HCT116 (cell line): ENCODE data around the gene THBS3. TPM values are rescaled to one million over a fixed set of nuclear protein-coding genes. Genes with fewer than 3 reads are reported as not detected.
A peak's percentile ranks its signal among the peaks of the same experiment; 100 is the strongest.

Experiments
- ATAC-seq: fragments of 200-7000 bp; cut with Tn5 transposase; 2 replicates; pipeline ENCODE4 v1.9.1; 2020; ENCODE audit warnings: mild to moderate bottlenecking, moderate library complexity
- BruUV-seq: library from RNA; stranded (reverse); fragments of 400-500 nt; replicated peaks from 2 replicates; lab custom pipeline; 2021; lab: Mats Ljungman, UMichigan
- CTCF ChIA-PET: fragments of 300-600 bp; sonication (Branson Sonifier 250); formaldehyde crosslinking; loops from one replicate; lab custom pipeline; 2021; ENCODE audit warnings: antibody characterized with exemption; lab: Charles Lee
- POLR2A ChIA-PET: fragments of 300-600, 350-600 bp; sonication (Branson Sonifier 250); formaldehyde crosslinking; loops from one replicate; lab custom pipeline; 2021; ENCODE audit warnings: antibody characterized with exemption; lab: Charles Lee
- RAD21 ChIA-PET, 2 experiments: fragments of 300-600 bp; sonication (Branson Sonifier 250); formaldehyde crosslinking; loops; one replicate each; lab custom pipeline; 2023; ENCODE audit warnings: low total read pairs in 2 of 2; ENCODE audit not compliant: uncharacterized antibody in 2 of 2, unreplicated experiment in 2 of 2, low non-redundant PET in 1 of 2; lab: Charles Lee
- DNase-seq: peaks from one replicate; pipeline ENCODE4 v3.0.0-alpha.2; 2010; ENCODE audit warnings: low read depth, low spot score
- H2AFZ ChIP-seq: fragments of 200-600 bp; shearing (Covaris generic), sonication (generic); 2 replicates; pipeline ENCODE4 v1.6.1; 2017; ENCODE audit warnings: low read depth, mixed run types, mixed read lengths, antibody characterized with exemption, low read length; ENCODE audit not compliant: poor library complexity, severe bottlenecking
- H3K27ac ChIP-seq: 2 replicates; pipeline ENCODE4 v1.5.1; 2012; ENCODE audit warnings: low read depth, low read length
- H3K27me3 ChIP-seq: fragments of 200-600 bp; sonication (generic); 2 replicates; pipeline ENCODE4 v1.6.1; 2016; ENCODE audit warnings: mixed run types, low read length, mixed read lengths; ENCODE audit not compliant: insufficient read depth
- H3K36me3 ChIP-seq, 2 experiments: fragments of 200-500 bp in 1 of 2; fragments of 200-600 bp in 1 of 2; sonication (Bioruptor generic) in 1 of 2; sonication (generic) in 1 of 2; 2 replicates each; pipeline versions ENCODE4 v1.5.1 to v1.6.1; 2014 to 2016; ENCODE audit warnings: low read length in 2 of 2, inconsistent platforms in 1 of 2, mixed read lengths in 1 of 2, mixed run types in 1 of 2; ENCODE audit not compliant: insufficient read depth in 2 of 2, control insufficient read depth in 1 of 2
- H3K4me1 ChIP-seq, 2 experiments: fragments of 200-600 bp in 1 of 2; sonication (generic) in 1 of 2; 2 replicates each; pipeline versions ENCODE4 v1.5.1 to v1.6.1; 2012 to 2017; ENCODE audit warnings: low read length in 2 of 2, inconsistent platforms in 1 of 2, mild to moderate bottlenecking in 1 of 2, mixed read lengths in 1 of 2, mixed run types in 1 of 2, moderate library complexity in 1 of 2; ENCODE audit not compliant: insufficient read depth in 2 of 2, control insufficient read depth in 1 of 2
- H3K4me2 ChIP-seq: fragments of 200-600 bp; sonication (generic); 2 replicates; pipeline ENCODE4 v1.6.1; 2017; ENCODE audit warnings: mixed run types, low read length, mixed read lengths
- H3K4me3 ChIP-seq, 2 experiments: fragments of 200-600 bp in 1 of 2; sonication (generic) in 1 of 2; replicated peaks in 1 of 2; 2 replicates each; pipeline ENCODE4 v1.5.1; 2011 to 2016; ENCODE audit warnings: low read length in 2 of 2, control low read depth in 1 of 2, low read depth in 1 of 2, mild to moderate bottlenecking in 1 of 2, mixed read lengths in 1 of 2, mixed run types in 1 of 2
- H3K79me2 ChIP-seq: fragments of 200-600 bp; sonication (generic); 2 replicates; pipeline ENCODE4 v1.6.1; 2017; ENCODE audit warnings: mild to moderate bottlenecking, mixed run types, low read length, moderate library complexity, mixed read lengths; ENCODE audit not compliant: insufficient read depth
- H3K9ac ChIP-seq: fragments of 200-600 bp; sonication (generic); 2 replicates; pipeline ENCODE4 v1.6.1; 2016; ENCODE audit warnings: low read length, mixed read lengths
- H3K9me2 ChIP-seq: fragments of 200-600 bp; sonication (generic), shearing (Covaris generic); 2 replicates; pipeline ENCODE4 v1.6.1; 2017; ENCODE audit warnings: mixed run types, mild to moderate bottlenecking, moderate library complexity; ENCODE audit not compliant: insufficient read depth
- H3K9me3 ChIP-seq, 2 experiments: fragments of 200-500 bp in 1 of 2; fragments of 200-600 bp in 1 of 2; sonication (Bioruptor generic) in 1 of 2; sonication (generic) in 1 of 2; 2 replicates each; pipeline ENCODE4 v1.6.1; 2014 to 2017; ENCODE audit warnings: low read length in 2 of 2, mixed read lengths in 2 of 2, inconsistent platforms in 1 of 2, low read depth in 1 of 2, mild to moderate bottlenecking in 1 of 2, mixed run types in 1 of 2, moderate library complexity in 1 of 2; ENCODE audit not compliant: control insufficient read depth in 1 of 2, insufficient read depth in 1 of 2
- H4K20me1 ChIP-seq: fragments of 200-600 bp; sonication (generic), shearing (Covaris generic); 2 replicates; pipeline ENCODE4 v1.6.1; 2017; ENCODE audit warnings: mixed run types, mild to moderate bottlenecking, moderate library complexity; ENCODE audit not compliant: insufficient read depth
- FOSL1 ChIP-seq: IDR thresholded peaks from 2 replicates; pipeline ENCODE4 v1.6.1; 2012; ENCODE audit warnings: low read depth
- SRF ChIP-seq: IDR thresholded peaks from 2 replicates; pipeline ENCODE4 v1.6.1; 2012; ENCODE audit warnings: low read depth
- TCF7L2 ChIP-seq: IDR thresholded peaks from 2 replicates; pipeline ENCODE4 v1.7.0; 2011; ENCODE audit warnings: borderline replicate concordance, inconsistent platforms; ENCODE audit not compliant: insufficient read depth, insufficient read length; ENCODE audit errors: extremely low read depth
- ZBTB33 ChIP-seq: IDR thresholded peaks from 2 replicates; pipeline ENCODE4 v1.6.1; 2011; ENCODE audit warnings: mild to moderate bottlenecking, low read length, moderate library complexity; ENCODE audit not compliant: insufficient replicate concordance; ENCODE audit errors: extremely low read depth
- intact Hi-C: fragments of 100-400 bp; cut with micrococcal nuclease; formaldehyde crosslinking; loops from 2 replicates; pipeline ENCODE4 v1.10.0; 2022
- total RNA-seq: library from RNA; stranded (reverse); gene quantifications from one replicate; pipeline ENCODE4 v1.2.1, GENCODE V29; 2021; ENCODE audit not compliant: unreplicated experiment

Gene THBS3
- total RNA-seq, 1 experiment from 2014 or later, result 15.9 TPM

DNA sequence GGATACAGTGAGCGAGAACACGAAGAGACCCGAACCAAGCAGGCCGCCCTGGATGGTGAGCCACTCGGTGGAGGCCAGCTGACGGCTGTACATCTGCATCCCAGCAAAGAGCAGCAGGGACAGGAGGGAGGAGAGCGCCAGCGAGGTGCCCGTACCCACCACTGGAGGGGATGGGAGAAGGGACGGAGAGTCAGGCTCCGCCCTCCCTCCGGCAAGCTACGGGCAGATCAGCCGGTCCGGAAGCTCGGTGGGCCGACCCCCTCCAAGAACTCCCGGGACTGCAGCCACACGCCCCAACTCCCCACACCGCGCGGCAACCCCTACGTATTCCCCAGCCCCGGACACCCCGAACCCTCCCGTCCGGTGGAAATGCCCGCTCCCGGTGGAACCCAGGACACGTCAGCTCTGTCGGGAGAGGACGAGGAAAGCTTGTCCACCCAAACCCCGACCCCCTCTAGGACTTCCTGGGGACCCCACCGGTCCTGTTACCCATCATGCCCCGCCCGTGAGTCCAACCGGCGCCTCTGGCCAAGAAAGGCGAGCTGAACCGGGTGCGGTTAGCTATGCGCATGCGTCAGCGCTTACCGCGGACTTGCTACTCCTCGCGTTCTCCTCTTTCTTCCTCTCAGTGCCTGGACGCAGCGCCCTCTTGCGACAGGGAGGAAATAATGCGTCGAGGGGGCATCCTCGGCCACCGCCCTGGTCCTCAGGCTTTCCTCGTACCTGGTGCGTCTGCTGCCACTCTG is 34.8 kb downstream of the THBS3 start, which contains the start of gene KRTCAP2 (continued):
- TF ChIP-seq ZBTB33, result peak; percentile 69

- no peak for DNase-seq
- Histone ChIP-seq H3K27me3 (no peaks in the 10 kb centered on the region), H3K9me2 (no peaks in the 10 kb centered on the region), H3K4me1 (peaks cover 9 to 49% of the 10 kb centered on the region in 2 experiments; a peak in 3 of 4 replicates), H3K79me2 (peaks cover 25% of the 10 kb centered on the region), H3K4me2 (peak overlapping the region; percentile 76), H3K9ac (peak overlapping the region; percentile 87), H4K20me1 (no peaks in the 10 kb centered on the region), H2AFZ (no peak overlapping the region), H3K27ac (peak overlapping the region; percentile 76), H3K4me3 (peak overlapping the region; percentile 84 to 97), H3K9me3 (no peaks in the 10 kb centered on the region)
- ChIA-PET CTCF (interaction anchor here (1.1 to 4.6 kb wide), 13 partner anchors 10 to 127 kb away, joined by 4 to 71 read pairs (median 9); partner anchors contain the start of genes EFNA4, MTX1 and THBS3), RAD21 (interaction anchor here (0.6 to 1.3 kb wide), 3 partner anchors 21 to 81 kb away, joined by 3 to 4 read pairs (median 3); partner anchors contain the start of gene SLC50A1 (in 1 of the 2)), POLR2A (interaction anchor here (0.6 to 1.7 kb wide), 7 partner anchors 9 to 121 kb away, joined by 3 to 11 read pairs (median 3); partner anchors contain the start of gene ADAM15)
- intact Hi-C loops, result loop anchor here (10.0 kb wide), 1 partner anchor 153 kb away; the partner anchor contains the start of gene RUSC1
- BruUV-seq, result no TSS peak
- peak; percentile 29 for ATAC-seq
- no peak for TF ChIP-seq TCF7L2
- no peak for TF ChIP-seq FOSL1
- no peak for TF ChIP-seq SRF
- TF ChIP-seq, all 23 proteins: peak for 0
- H3K36me3 ChIP-seq, result peaks cover 2 to 7% of the 10 kb centered on the region in 2 experiments; a peak in 3 of 4 replicates
Measured at GRCh38 chr1:155171836-155172731, 35.6 kb downstream of the THBS3 start.
